ENCODE measurements around the gene NBL1. TPM values are rescaled to one million over a fixed set of nuclear protein-coding genes. Genes with fewer than 3 reads are reported as not detected.
"Not testable (repeated sequence)": the region's sequence is repeated elsewhere in the genome, so short reads cannot be mapped to it uniquely, and the experiment has no call there.

Gene NBL1
- total and polyA plus RNA-seq, 10 of the 15 experiments (the other 5 are each of a cell fraction or from before 2014, with no cell fraction given) = 0.13 to 2.4 (median 0.81) TPM; not detected in 1

- no peak for TF ChIP-seq CBX3 (IDR thresholded peaks at IDR 0.05; ENCODE audit: borderline replicate concordance, low read depth)
These were observed 6.5 kb upstream of the NBL1 start (continued) for GRCh38 chr1:19637606-19638005.

DNA sequence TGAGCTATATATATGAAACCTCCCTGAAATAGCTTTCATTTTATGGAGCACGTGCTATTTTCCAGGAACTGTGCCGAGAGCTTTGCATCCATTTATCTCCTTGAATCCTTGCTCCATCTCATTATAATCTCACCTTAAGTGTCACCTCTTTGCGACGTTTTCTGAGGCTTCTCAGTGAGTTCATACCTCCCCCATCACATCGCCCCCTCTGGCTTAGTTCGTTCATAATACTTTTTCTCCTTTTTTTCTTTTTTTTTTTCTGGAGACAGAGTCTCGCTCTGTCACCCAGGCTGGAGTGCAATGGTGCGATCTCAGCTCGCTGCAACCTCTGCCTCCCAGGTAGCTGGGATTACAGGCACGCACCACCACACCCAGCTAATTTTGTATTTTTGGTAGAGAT lies 4.9 kb upstream of the NBL1 start:
- ChIA-PET SMC1A (ENCODE audit: uncharacterized antibody, unreplicated experiment) (interaction anchor here (0.7 kb wide), 1 partner anchor 264 kb away, joined by 3 read pairs; no protein-coding TSS in a partner anchor), CTCF (interaction anchor here (0.6 to 1.2 kb wide), 3 partner anchors 13 to 107 kb away, joined by 3 read pairs; no protein-coding TSS in a partner anchor)
- BruUV-seq (replicated peaks); RAD21 ChIA-PET (ENCODE audit: unreplicated experiment); H3K9me3 ChIP-seq (replicated peaks; ENCODE audit: control insufficient read depth, insufficient read depth, low read length); FAIRE-seq; in situ Hi-C loops (cut with MboI); intact Hi-C loops (cut with micrococcal nuclease; ENCODE audit: unreplicated experiment); H4K20me1 ChIP-seq (ENCODE audit: control insufficient read depth, insufficient read depth); ATAC-seq; H3K79me2 ChIP-seq (ENCODE audit: control insufficient read depth, insufficient read depth, low read length); DNase-seq (ENCODE audit: low read depth, low spot score); H3K4me1 ChIP-seq (ENCODE audit: control insufficient read depth, insufficient read depth, low read length); H3K4me2 ChIP-seq (ENCODE audit: control insufficient read depth, insufficient read depth); H3K36me3 ChIP-seq (ENCODE audit: control insufficient read depth in 2 of 2, insufficient read depth in 2 of 2, low read length in 1 of 2); POLR2A ChIA-PET; H3K27ac ChIP-seq (ENCODE audit: control insufficient read depth, insufficient read depth); H3K9ac ChIP-seq (ENCODE audit: control insufficient read depth, insufficient read depth, low read length); H3K27me3 ChIP-seq (replicated peaks in 1 of 2; ENCODE audit: control insufficient read depth in 2 of 2, insufficient read depth in 2 of 2, low read length in 1 of 2); H2AFZ ChIP-seq (ENCODE audit: control insufficient read depth, low read depth, low read length); H3K4me3 ChIP-seq: not testable (repeated sequence)
- WGBS (ENCODE audit: insufficient coverage, insufficient replicate concordance, low lambda C conversion rate, missing lambda C conversion rate) = 50% methylated on average over 10 of the region's 10 CpGs

- ChIA-PET SMC1A (ENCODE audit: uncharacterized antibody, unreplicated experiment) (no interaction called here), RAD21 (ENCODE audit: unreplicated experiment) (no interaction called here), POLR2A (no interaction called here), CTCF (interaction anchor here (1.2 to 2.0 kb wide), 3 partner anchors 12 to 22 kb away, joined by 3 to 6 read pairs (median 5); no protein-coding TSS in a partner anchor)
- no peaks in the 10 kb centered on the region for H3K9me3 ChIP-seq (replicated peaks; ENCODE audit: control insufficient read depth, insufficient read depth, low read length)
- ATAC-seq (no peak), FAIRE-seq (no peak), DNase-seq (ENCODE audit: low read depth, low spot score) (no peak)
- H3K79me2 ChIP-seq (ENCODE audit: control insufficient read depth, insufficient read depth, low read length) = no peaks in the 10 kb centered on the region
- no TSS peak for BruUV-seq (replicated peaks)
- no peak overlapping the region for H2AFZ ChIP-seq (ENCODE audit: control insufficient read depth, low read depth, low read length)
- peaks cover 3% of the 10 kb centered on the region; the same call in 1 of the 2 replicates for H3K4me1 ChIP-seq (ENCODE audit: control insufficient read depth, insufficient read depth, low read length)
- in situ Hi-C loops (cut with MboI) (no loop called here), intact Hi-C loops (cut with micrococcal nuclease; ENCODE audit: unreplicated experiment) (no loop called here)
- H3K27me3 ChIP-seq (replicated peaks in 1 of 2; ENCODE audit: control insufficient read depth in 2 of 2, insufficient read depth in 2 of 2, low read length in 1 of 2) = peaks cover 2 to 6% of the 10 kb centered on the region in 2 experiments
- no peaks in the 10 kb centered on the region for H4K20me1 ChIP-seq (ENCODE audit: control insufficient read depth, insufficient read depth)
- TF ChIP-seq ATF3 (IDR thresholded peaks at IDR 0.05; ENCODE audit: borderline replicate concordance, extremely low read depth, low read depth, low read length) = no peak
- no peak for TF ChIP-seq LARP7 (IDR thresholded peaks at IDR 0.05)
- no peak for TF ChIP-seq WRNIP1 (IDR thresholded peaks at IDR 0.05; ENCODE audit: borderline replicate concordance, low read depth, low read length)
- TF ChIP-seq HDAC6 (IDR thresholded peaks at IDR 0.05; ENCODE audit: unreplicated experiment) = no peak
- TF ChIP-seq ATF7 (IDR thresholded peaks at IDR 0.05; ENCODE audit: low read depth) = no peak
- no peak for TF ChIP-seq RAD21 (IDR thresholded peaks at IDR 0.05; ENCODE audit: insufficient read depth, low read depth, low read length)
- TF ChIP-seq FOS (IDR thresholded peaks at IDR 0.05; ENCODE audit: borderline replicate concordance, extremely low read depth, insufficient read length) = no peak
- TF ChIP-seq RELA (IDR thresholded peaks at IDR 0.05; ENCODE audit: borderline replicate concordance, partially characterized antibody) = no peak
- TF ChIP-seq CBX3 (IDR thresholded peaks at IDR 0.05; ENCODE audit: borderline replicate concordance, low read depth) = no peak
- no peak for TF ChIP-seq SMC3 (IDR thresholded peaks at IDR 0.05; ENCODE audit: borderline replicate concordance, low read length)
- TF ChIP-seq ELK1 (IDR thresholded peaks at IDR 0.05; ENCODE audit: low read depth, low read length) = no peak
- H3K4me2 ChIP-seq (ENCODE audit: control insufficient read depth, insufficient read depth) = no peak overlapping the region
- no peaks in the 10 kb centered on the region for H3K36me3 ChIP-seq (ENCODE audit: control insufficient read depth in 2 of 2, insufficient read depth in 2 of 2, low read length in 1 of 2)
- no peak overlapping the region for H3K27ac ChIP-seq (ENCODE audit: control insufficient read depth, insufficient read depth)
- H3K9ac ChIP-seq (ENCODE audit: control insufficient read depth, insufficient read depth, low read length) = no peak overlapping the region
- WGBS (ENCODE audit: insufficient coverage, insufficient replicate concordance, low lambda C conversion rate, missing lambda C conversion rate) = 14% methylated on average over 3 of the region's 3 CpGs
- no peak overlapping the region for H3K4me3 ChIP-seq
These were observed 4.1 kb upstream of the NBL1 start for GRCh38 chr1:19639999-19640362.

All from GM12878 (cell line).